GM12865 (cell line): ENCODE results near the gene ZFPM1.

Experiments used
- DNase-seq: peaks from one replicate; pipeline ENCODE4 v3.0.0; 2010; ENCODE audit warnings: low read depth
- H3K4me3 ChIP-seq: 2 replicates; pipeline ENCODE4 v1.5.1; 2011; ENCODE audit warnings: mild to moderate bottlenecking, low read depth, low read length, control low read depth
- CTCF ChIP-seq: IDR thresholded peaks from 2 replicates; pipeline ENCODE4 v1.5.1; 2011; ENCODE audit warnings: low read length, control low read depth, low read depth, inconsistent platforms; ENCODE audit not compliant: insufficient read depth; ENCODE audit errors: missing control alignments

ZFPM1 gene

GRCh38 chr16:88502776-88503280, 49.7 kb downstream of the ZFPM1 start:
- no peak overlapping the region for H3K4me3 ChIP-seq
- TF ChIP-seq CTCF, result no peak
- no peak for DNase-seq

DNA sequence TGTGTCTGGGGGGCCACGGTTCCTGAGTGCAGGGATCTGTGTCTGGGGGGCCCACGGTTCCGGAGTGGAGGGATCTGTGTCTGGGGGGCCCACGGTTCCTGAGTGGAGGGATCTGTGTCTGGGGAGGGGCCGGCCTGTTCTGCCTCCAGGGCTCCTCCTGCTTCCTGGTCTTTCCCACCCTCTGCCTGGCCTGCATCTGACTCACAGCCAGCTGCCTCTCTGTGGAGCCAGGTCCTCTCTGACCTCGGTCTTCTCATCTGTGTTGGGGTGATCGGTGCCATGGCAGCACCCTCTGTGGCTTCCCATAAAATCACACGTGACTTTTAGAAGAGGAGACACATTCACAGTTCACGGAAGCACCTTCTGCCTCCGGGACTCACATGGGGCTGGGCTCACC, 50.3 kb downstream of the ZFPM1 start:
- no peak overlapping the region for H3K4me3 ChIP-seq
- no peak for TF ChIP-seq CTCF
- DNase-seq, result no peak

DNA sequence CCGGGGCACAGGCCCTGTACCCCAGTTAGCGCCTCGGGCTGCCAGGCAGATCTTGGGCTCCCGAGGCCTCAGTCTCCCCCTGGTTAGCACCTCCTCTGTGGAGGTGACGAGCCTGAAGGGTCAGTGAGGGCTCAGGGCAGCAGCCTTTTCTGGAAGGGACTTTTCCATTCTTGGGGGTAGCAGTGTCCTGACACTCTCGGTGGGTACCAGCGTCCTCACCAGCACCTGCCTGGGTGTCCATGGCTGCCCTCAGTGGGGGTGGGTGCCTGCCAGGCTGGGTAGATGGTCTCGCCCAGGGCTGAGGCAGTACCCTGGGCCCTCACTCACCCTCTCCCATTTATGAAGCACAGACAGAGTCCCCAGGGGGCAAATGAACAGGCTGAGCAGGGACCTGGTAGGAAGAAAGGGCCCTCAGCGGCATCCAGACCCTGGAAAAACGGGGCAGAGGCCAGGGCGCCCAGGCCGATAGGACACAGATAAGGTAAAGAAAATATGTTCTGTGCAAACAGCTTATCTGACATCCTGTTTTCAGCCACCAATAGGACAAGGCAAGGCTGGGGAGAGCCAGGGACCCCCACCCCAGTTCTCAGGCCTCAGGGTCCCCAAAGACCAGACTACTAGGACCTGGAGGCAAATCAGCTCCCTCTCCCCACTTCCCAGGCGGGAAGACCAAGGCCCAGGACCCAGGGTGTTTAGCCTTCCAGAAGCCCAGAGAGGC, 50.9 kb downstream of the ZFPM1 start:
- DNase-seq, result no peak
- TF ChIP-seq CTCF, result no peak
- no peak overlapping the region for H3K4me3 ChIP-seq

DNA sequence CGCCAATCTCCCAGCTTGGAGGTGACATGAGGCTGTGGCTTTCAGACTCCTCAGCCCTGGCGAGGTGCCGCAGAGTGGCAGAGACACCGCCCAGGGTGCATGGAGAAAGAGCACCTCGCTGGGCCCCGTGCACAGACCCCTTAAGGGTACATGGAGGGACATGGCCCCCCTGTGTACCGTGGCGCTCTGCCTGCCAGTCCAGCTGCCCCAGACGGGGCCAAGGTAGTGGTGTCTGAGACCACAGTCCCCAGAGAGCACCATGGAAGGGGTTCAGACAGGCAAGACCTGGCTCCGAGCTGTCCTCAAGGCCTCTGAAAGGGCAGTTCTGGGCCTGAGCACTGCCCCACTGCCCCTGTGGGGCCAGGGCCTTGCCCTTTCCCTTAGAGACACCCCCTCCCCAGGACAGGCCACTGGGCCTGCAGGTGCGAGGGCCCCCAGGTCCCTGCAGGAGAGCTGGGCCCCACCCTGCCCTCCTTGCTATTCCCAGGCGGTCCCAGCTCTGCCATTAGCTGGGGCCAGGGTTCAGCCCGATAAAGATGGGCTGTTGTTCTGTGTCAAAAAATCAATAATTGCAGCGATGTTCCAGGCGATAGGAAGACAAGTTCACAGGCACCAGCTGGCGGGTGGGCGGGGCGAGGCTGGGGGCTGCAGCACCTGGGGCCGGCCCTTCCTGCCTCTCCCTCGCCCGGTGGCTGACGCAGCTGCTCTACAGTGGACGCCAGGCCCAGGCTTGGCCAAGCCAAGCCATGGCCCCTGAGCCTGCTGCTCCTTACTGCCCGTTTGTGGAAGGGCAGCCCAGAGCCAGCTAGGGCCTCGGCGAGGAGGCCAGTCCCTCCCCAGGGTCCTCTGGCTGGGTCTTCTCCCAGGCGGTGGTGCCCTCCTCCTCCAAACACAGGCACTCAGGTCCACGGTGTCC, 51.7 kb downstream of the ZFPM1 start:
- TF ChIP-seq CTCF, result no peak
- no peak overlapping the region for H3K4me3 ChIP-seq
- no peak for DNase-seq

GRCh38 chr16:88505405-88506082, 52.5 kb downstream of the ZFPM1 start:
- peak; percentile 44 for DNase-seq
- H3K4me3 ChIP-seq, result no peak overlapping the region
- peak; percentile 43 for TF ChIP-seq CTCF

- no peak for DNase-seq
- no peak overlapping the region for H3K4me3 ChIP-seq
- TF ChIP-seq CTCF, result no peak
Observed at GRCh38 chr16:88506723-88507122, 53.6 kb downstream of the ZFPM1 start.
